ENCODE data around the gene THSD7B. TPM values are rescaled to one million over a fixed set of nuclear protein-coding genes. Genes with fewer than 3 reads are reported as not detected.

The THSD7B gene
- total RNA-seq, 2 donors from 2014 or later, result 0.95 to 12.7 TPM

DNA sequence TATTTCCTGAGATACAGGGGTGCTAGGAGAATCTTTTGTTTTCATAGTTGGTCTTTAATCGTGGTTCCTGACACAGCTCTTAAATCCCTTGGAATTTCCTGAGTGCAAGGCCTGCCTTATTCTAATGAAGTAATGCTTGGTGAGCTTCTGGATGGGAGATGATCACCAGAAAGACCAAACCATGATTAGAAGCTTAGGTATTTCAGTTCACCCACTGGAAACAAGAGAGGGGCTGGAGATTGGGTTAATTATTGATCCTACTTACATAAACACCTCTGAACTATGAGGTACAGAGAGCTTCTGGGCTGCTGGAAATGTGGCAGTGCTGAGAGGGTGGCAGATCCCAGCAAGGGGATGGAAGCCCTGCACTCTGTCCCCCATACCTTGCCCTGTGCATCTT is 406.8 kb downstream of the THSD7B start:
- H3K27ac ChIP-seq, result no peak overlapping the region
- no peak for DNase-seq (ENCODE audit: low spot score)
- TF ChIP-seq, protein P1, sequence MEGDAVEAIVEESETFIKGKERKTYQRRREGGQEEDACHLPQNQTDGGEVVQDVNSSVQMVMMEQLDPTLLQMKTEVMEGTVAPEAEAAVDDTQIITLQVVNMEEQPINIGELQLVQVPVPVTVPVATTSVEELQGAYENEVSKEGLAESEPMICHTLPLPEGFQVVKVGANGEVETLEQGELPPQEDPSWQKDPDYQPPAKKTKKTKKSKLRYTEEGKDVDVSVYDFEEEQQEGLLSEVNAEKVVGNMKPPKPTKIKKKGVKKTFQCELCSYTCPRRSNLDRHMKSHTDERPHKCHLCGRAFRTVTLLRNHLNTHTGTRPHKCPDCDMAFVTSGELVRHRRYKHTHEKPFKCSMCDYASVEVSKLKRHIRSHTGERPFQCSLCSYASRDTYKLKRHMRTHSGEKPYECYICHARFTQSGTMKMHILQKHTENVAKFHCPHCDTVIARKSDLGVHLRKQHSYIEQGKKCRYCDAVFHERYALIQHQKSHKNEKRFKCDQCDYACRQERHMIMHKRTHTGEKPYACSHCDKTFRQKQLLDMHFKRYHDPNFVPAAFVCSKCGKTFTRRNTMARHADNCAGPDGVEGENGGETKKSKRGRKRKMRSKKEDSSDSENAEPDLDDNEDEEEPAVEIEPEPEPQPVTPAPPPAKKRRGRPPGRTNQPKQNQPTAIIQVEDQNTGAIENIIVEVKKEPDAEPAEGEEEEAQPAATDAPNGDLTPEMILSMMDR (IDR thresholded peaks at IDR 0.05), result no peak
- no peak overlapping the region for H3K4me3 ChIP-seq
- no peaks in the 10 kb centered on the region for H3K27me3 ChIP-seq (replicated peaks; ENCODE audit: insufficient read depth)
- no peaks in the 10 kb centered on the region for H3K4me1 ChIP-seq (ENCODE audit: control insufficient read depth in 1 of 2, low read depth in 2 of 2)
- H3K9me3 ChIP-seq, result no peaks in the 10 kb centered on the region
- no peak for ATAC-seq (ENCODE audit: insufficient number of reproducible peaks, low FRiP score, low read depth)
- no peaks in the 10 kb centered on the region for H3K36me3 ChIP-seq

DNA sequence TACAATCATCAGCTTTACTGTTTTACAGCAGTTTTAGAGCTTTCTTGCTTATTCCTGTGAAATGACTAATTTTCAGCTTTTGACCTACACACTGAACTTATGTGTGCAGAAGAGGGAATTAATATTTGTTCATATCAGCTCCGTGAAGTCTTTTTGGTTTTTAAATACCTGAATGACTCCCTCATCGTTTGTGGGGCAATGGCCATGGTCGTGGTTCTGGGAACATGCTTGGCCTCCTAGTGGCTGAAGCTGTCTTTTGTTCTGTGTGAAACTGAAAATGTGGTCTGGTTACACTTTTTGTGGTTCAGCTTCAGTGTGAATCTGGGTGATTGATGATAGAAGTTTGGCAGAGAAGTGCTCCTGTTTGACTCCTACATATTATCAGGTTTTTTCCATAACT is 408.1 kb downstream of the THSD7B start:
- TF ChIP-seq, protein P1 (IDR thresholded peaks at IDR 0.05), result no peak
- no peak for ATAC-seq (ENCODE audit: insufficient number of reproducible peaks, low FRiP score, low read depth)
- DNase-seq (ENCODE audit: low spot score), result no peak
- no peaks in the 10 kb centered on the region for H3K4me1 ChIP-seq (ENCODE audit: control insufficient read depth in 1 of 2, low read depth in 2 of 2)
- H3K9me3 ChIP-seq, result no peaks in the 10 kb centered on the region
- H3K36me3 ChIP-seq, result no peaks in the 10 kb centered on the region
- H3K4me3 ChIP-seq, result no peak overlapping the region
- H3K27me3 ChIP-seq (replicated peaks; ENCODE audit: insufficient read depth), result no peaks in the 10 kb centered on the region
- no peak overlapping the region for H3K27ac ChIP-seq

DNA sequence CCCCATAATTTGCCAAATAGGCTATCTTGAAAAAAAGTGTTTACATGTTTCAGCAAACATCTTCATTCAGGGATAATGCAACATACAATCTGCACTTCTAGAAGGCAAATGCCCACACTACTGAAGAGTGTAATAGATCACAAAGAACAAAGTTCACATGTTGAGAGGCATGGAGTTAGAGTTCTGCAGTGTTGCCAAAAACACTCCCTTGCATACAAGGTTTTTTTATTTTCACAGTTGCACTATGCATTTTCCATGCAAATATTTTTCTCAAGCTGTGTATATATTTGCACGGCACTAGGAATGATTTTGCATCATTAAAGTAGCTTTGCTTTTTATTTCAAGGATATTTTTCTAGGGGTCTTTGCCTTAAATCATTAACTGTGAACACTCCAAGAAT is 409.9 kb downstream of the THSD7B start:
- H3K27ac ChIP-seq, result no peak overlapping the region
- TF ChIP-seq, protein P1 (IDR thresholded peaks at IDR 0.05), result no peak
- DNase-seq (ENCODE audit: low spot score) (no peak), ATAC-seq (ENCODE audit: insufficient number of reproducible peaks, low FRiP score, low read depth) (no peak)
- H3K9me3 ChIP-seq, result no peaks in the 10 kb centered on the region
- no peaks in the 10 kb centered on the region for H3K27me3 ChIP-seq (replicated peaks; ENCODE audit: insufficient read depth)
- no peaks in the 10 kb centered on the region for H3K4me1 ChIP-seq (ENCODE audit: control insufficient read depth in 1 of 2, low read depth in 2 of 2)
- H3K4me3 ChIP-seq, result no peak overlapping the region
- no peaks in the 10 kb centered on the region for H3K36me3 ChIP-seq

DNA sequence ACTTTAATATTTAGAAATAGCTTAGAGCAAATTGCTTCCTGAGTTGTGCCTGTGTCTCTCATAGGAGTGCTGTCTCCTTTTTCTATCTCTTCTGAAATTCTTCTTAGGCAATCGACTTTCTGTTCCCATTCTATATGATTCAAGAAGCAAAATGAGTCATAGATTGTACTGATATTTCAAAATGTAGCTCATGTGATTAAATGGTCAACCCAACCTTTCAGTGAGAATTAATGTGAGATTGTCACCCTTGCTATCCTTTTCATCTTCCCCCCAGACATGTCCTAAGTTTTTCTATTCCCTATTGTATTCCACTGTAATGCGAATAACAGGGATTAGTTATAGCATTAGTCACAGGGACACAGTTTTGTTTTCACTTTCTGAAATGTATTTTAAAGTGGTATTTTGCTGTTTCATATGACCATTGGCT is 413.6 kb downstream of the THSD7B start:
- Histone ChIP-seq H3K27me3 (replicated peaks; ENCODE audit: insufficient read depth) (no peaks in the 10 kb centered on the region), H3K27ac (no peak overlapping the region), H3K4me1 (ENCODE audit: control insufficient read depth in 1 of 2, low read depth in 2 of 2) (no peaks in the 10 kb centered on the region), H3K4me3 (no peak overlapping the region), H3K36me3 (no peaks in the 10 kb centered on the region), H3K9me3 (no peaks in the 10 kb centered on the region)
- ATAC-seq (ENCODE audit: insufficient number of reproducible peaks, low FRiP score, low read depth) (no peak), DNase-seq (ENCODE audit: low spot score) (no peak)
- TF ChIP-seq, protein P1 (IDR thresholded peaks at IDR 0.05), result no peak

DNA sequence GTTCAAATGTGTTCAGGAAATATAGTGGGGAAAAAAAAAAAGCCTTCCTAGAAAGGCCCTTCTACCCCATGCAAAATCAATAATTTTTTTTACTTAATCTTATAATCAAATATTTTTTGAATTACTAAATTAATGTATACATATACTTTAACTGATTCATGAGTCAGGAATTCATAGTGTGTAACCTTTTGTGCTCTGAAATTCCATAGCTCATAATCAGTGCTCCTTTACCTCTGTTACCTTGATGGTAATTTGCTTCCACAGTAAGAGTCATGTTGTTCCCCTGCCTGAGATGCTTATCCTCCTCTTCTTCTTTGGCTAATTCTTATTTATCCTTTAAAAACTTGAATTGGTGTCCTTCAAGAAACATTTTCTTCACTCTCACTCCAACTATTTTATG is 414.2 kb downstream of the THSD7B start:
- no peak for ATAC-seq (ENCODE audit: insufficient number of reproducible peaks, low FRiP score, low read depth)
- no peaks in the 10 kb centered on the region for H3K9me3 ChIP-seq
- DNase-seq (ENCODE audit: low spot score), result no peak
- no peak overlapping the region for H3K27ac ChIP-seq
- no peaks in the 10 kb centered on the region for H3K27me3 ChIP-seq (replicated peaks; ENCODE audit: insufficient read depth)
- no peak overlapping the region for H3K4me3 ChIP-seq
- H3K4me1 ChIP-seq (ENCODE audit: control insufficient read depth in 1 of 2, low read depth in 2 of 2), result no peaks in the 10 kb centered on the region
- TF ChIP-seq, protein P1 (IDR thresholded peaks at IDR 0.05), result no peak
- H3K36me3 ChIP-seq, result no peaks in the 10 kb centered on the region
